ENCODE results near the gene KRTAP12-2. TPM values are rescaled to one million over a fixed set of nuclear protein-coding genes. Genes with fewer than 3 reads are reported as not detected.

Gene KRTAP12-2
- total RNA-seq, 1 donor from 2014 or later = not detected

GRCh38 chr21:44711327-44712202 is 44.8 kb upstream of the KRTAP12-2 start, which contains the start of gene TSPEAR:
Gene TSPEAR, minus strand, starts transcription at chr21:44711572. Its CDS starts 58 bp downstream, at chr21:44711514.
- DNase-seq = no peak
- intact Hi-C loops (cut with micrococcal nuclease) = no loop called here
- Histone ChIP-seq H3K27ac (replicated peaks) (peak within 1 kb of the TSS; percentile 58), H3K36me3 (no peaks in the 10 kb centered on the region), H3K27me3 (ENCODE audit: low read depth) (peaks cover 82% of the 10 kb centered on the region), H3K4me3 (peak within 1 kb of the TSS; percentile 53), H3K9me3 (replicated peaks) (no peaks in the 10 kb centered on the region), H3K4me1 (peaks cover 58% of the 10 kb centered on the region)
- TF ChIP-seq CTCF (IDR thresholded peaks at IDR 0.05; ENCODE audit: borderline replicate concordance) = no peak

GRCh38 chr21:44710756-44711326 is 44.1 kb upstream of the KRTAP12-2 start:
- Histone ChIP-seq H3K4me1 (peaks cover 59% of the 10 kb centered on the region), H3K36me3 (no peaks in the 10 kb centered on the region), H3K27ac (replicated peaks) (peak overlapping the region; percentile 58), H3K27me3 (ENCODE audit: low read depth) (peaks cover 89% of the 10 kb centered on the region), H3K9me3 (replicated peaks) (no peaks in the 10 kb centered on the region), H3K4me3 (peak overlapping the region; percentile 53)
- DNase-seq = no peak
- intact Hi-C loops (cut with micrococcal nuclease) = no loop called here
- no peak for TF ChIP-seq CTCF (IDR thresholded peaks at IDR 0.05; ENCODE audit: borderline replicate concordance)

- H3K27me3 ChIP-seq (ENCODE audit: low read depth) = peaks cover 93% of the 10 kb centered on the region
Observed at GRCh38 chr21:44710294-44710665, 43.6 kb upstream of the KRTAP12-2 start.

GRCh38 chr21:44709426-44710293 is 42.9 kb upstream of the KRTAP12-2 start:
- no peak for DNase-seq
- Histone ChIP-seq H3K27ac (replicated peaks) (peak overlapping the region; percentile 58), H3K36me3 (no peaks in the 10 kb centered on the region), H3K27me3 (ENCODE audit: low read depth) (peaks cover 98% of the 10 kb centered on the region), H3K4me3 (peak overlapping the region; percentile 53), H3K9me3 (replicated peaks) (no peaks in the 10 kb centered on the region), H3K4me1 (peaks cover 56% of the 10 kb centered on the region)
- TF ChIP-seq CTCF (IDR thresholded peaks at IDR 0.05; ENCODE audit: borderline replicate concordance) = no peak
- intact Hi-C loops (cut with micrococcal nuclease) = no loop called here

More at GRCh38 chr21:44710294-44710665, 43.6 kb upstream of the KRTAP12-2 start:
- intact Hi-C loops (cut with micrococcal nuclease) = no loop called here
- no peak for DNase-seq
- H3K27ac ChIP-seq (replicated peaks) = peak overlapping the region; percentile 58
- TF ChIP-seq CTCF (IDR thresholded peaks at IDR 0.05; ENCODE audit: borderline replicate concordance) = no peak
- peak overlapping the region; percentile 53 for H3K4me3 ChIP-seq
- H3K4me1 ChIP-seq = peaks cover 56% of the 10 kb centered on the region
- no peaks in the 10 kb centered on the region for H3K9me3 ChIP-seq (replicated peaks)
- no peaks in the 10 kb centered on the region for H3K36me3 ChIP-seq

GRCh38 chr21:44708866-44709425 is 42.2 kb upstream of the KRTAP12-2 start:
- peaks cover 98% of the 10 kb centered on the region for H3K27me3 ChIP-seq (ENCODE audit: low read depth)
- no peak for TF ChIP-seq CTCF (IDR thresholded peaks at IDR 0.05; ENCODE audit: borderline replicate concordance)
- H3K27ac ChIP-seq (replicated peaks) = peak overlapping the region; percentile 58

More at GRCh38 chr21:44708866-44709425, 42.2 kb upstream of the KRTAP12-2 start:
- Histone ChIP-seq H3K36me3 (no peaks in the 10 kb centered on the region), H3K4me3 (peak overlapping the region; percentile 53), H3K4me1 (peaks cover 56% of the 10 kb centered on the region), H3K9me3 (replicated peaks) (no peaks in the 10 kb centered on the region)
- DNase-seq = no peak
- intact Hi-C loops (cut with micrococcal nuclease) = no loop called here

Data from left ventricle myocardium inferior (tissue), 1 donor.